ENCODE results near the gene FBXO33.

DNA sequence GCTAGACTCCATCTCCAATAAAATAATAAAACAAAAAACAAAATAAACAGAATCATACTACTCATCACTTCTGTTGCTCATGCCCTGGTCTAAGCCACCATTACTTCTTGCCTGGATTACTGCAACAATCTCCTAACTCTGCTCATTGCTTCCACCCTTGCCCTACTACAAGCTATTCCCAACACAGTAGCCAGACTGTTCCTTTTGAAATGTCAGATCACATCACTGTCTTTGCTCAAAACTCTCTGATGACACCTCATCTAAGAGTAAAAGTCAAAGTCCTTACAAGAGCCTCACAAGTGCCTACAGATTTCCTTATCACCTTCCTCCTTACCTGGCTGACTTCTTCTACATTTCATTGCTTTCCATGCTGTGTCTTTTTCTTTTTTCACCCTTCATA is 10.0 kb downstream of the FBXO33 start:
- TF ChIP-seq, protein P1, sequence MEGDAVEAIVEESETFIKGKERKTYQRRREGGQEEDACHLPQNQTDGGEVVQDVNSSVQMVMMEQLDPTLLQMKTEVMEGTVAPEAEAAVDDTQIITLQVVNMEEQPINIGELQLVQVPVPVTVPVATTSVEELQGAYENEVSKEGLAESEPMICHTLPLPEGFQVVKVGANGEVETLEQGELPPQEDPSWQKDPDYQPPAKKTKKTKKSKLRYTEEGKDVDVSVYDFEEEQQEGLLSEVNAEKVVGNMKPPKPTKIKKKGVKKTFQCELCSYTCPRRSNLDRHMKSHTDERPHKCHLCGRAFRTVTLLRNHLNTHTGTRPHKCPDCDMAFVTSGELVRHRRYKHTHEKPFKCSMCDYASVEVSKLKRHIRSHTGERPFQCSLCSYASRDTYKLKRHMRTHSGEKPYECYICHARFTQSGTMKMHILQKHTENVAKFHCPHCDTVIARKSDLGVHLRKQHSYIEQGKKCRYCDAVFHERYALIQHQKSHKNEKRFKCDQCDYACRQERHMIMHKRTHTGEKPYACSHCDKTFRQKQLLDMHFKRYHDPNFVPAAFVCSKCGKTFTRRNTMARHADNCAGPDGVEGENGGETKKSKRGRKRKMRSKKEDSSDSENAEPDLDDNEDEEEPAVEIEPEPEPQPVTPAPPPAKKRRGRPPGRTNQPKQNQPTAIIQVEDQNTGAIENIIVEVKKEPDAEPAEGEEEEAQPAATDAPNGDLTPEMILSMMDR (IDR thresholded peaks at IDR 0.05; ENCODE audit: low read depth, low read length) = no peak
- TF ChIP-seq, protein P2, sequence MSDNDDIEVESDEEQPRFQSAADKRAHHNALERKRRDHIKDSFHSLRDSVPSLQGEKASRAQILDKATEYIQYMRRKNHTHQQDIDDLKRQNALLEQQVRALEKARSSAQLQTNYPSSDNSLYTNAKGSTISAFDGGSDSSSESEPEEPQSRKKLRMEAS (IDR thresholded peaks at IDR 0.05; ENCODE audit: low read depth, low read length) = no peak
- TF ChIP-seq POLR2A (IDR thresholded peaks at IDR 0.05; ENCODE audit: extremely low read depth, insufficient read length) = no peak
- no peak for TF ChIP-seq MYC (IDR thresholded peaks at IDR 0.05; ENCODE audit: low read depth, low read length)
